Measurements from ENCODE around the gene CRYAB.
"Not testable (repeated sequence)": the region's sequence is repeated elsewhere in the genome, so short reads cannot be mapped to it uniquely, and the experiment has no call there.

CRYAB gene

GRCh38 chr11:111905411-111905810 lies 6.2 kb downstream of the CRYAB start:
- no peak for DNase-seq

- DNase-seq: no peak
Observed at GRCh38 chr11:111886844-111887243, 24.7 kb downstream of the CRYAB start.

DNA sequence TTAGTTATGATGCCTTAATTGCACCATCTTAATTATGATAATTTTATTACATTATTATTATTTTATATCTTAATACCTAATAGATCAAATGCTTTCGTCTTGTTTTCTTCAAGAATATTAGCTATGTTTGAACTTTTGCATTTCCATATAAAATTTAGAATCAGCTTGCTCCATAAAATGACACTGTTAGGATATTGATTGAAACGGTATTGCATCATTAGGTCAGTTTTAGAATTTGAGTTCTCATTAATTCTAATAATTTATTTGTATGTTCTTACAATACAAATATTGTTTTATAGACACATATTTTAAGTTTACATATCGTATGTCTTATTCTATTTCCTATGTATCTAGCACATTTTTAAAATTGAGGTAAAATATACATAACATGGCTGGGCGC lies 25.5 kb downstream of the CRYAB start:
- DNase-seq: no peak

DNA sequence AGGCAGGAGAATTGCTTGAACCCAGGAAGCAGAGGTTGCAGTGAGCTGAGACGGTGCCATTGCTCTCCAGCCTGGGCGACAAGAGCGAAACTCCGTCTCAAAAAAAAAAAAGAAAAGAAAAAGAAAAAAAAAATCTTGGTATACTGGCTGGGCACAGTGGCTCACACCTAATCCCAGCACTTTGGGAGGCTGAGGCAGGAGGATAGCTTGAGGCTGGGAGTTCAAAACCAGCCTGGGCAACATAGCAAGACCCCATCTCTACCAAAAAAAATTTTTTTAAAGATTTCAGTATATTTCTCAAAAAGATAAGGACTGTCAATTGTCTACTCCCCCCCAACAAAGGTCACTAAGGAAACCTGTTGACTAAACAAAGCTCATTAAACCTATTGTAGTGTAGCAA lies 26.5 kb downstream of the CRYAB start:
- not testable (repeated sequence) for DNase-seq

GRCh38 chr11:111882202-111882601 lies 29.4 kb downstream of the CRYAB start:
- no peak for DNase-seq

GRCh38 chr11:111879637-111879960 lies 32.0 kb downstream of the CRYAB start:
- no peak for DNase-seq

- peak; percentile 99 for DNase-seq
Observed at GRCh38 chr11:111878849-111879636, 32.5 kb downstream of the CRYAB start, which contains the start of the genes CFAP68 and FDXACB1. Gene CFAP68, plus strand, starts transcription at chr11:111879541. Its CDS starts 20 bp downstream, at chr11:111879561. Gene FDXACB1, minus strand, starts transcription at chr11:111879165. Its CDS starts 33 bp downstream, at chr11:111879132.

DNA sequence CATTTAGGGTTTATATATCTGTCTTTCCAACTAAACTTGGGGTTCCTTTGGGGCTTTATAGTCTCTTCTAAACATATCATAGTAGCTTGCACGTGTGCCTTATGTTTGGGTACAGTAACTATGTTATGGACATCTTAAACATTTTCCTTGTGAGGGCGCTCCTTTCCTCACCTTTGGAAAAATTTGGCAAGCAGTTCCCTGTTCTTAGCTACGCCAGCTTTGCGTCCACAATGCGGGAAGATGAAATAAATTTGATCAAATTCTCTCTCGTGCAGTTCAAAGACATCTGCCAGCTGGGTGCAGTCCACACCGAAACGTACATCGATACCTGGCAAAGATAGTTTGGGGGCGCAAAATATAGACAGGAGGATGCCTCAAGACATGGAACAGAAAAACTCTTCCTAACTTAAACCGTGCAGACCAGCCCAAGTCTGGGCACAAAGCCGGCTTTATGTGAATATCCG lies 33.2 kb downstream of the CRYAB start:
- peak; percentile 76 for DNase-seq

GRCh38 chr11:111871693-111872161 lies 39.8 kb downstream of the CRYAB start:
- peak; percentile 35 for DNase-seq

DNA sequence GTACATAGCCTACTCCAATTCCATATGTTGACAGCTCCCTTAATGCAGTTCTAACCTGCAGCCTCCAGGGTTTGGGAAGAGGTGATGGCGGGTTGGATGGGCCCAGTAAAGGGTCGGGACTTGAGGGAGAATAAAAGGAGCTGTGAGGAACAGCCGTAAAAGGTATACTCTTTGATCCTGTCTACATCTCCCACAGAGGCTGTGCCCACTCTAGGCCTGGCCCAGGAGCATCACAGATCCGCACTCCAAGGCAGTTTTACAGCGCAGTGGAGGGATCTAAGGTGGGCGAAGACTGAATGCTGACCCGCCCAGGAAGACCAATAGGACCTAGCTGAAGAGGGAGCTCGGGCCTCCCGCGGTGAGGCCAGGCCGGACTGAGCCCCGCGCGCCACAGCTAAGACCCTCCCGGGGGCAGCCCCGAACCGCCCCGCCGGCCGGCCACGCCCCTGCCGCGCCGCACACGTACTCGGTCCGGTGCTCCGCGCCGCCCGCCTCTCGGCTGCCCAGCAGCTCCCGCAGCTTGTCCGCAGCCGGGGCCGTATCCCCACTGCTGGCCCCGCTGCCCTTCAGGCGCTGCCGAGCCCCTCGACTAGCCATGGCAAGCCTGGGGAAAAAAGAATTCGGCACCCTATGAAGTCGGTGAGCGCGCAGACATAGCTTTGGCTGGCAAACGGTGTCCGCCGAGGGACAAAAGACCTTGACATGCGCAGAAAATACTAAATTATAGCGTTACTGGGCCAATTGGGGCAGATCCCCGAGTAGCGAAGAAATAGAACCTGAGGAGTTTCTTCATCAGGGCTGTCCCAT lies 40.5 kb downstream of the CRYAB start, which contains the start of gene ALG9:
Gene ALG9 (minus strand): TSS at position 696 of the 807 bp plus-strand sequence. CDS start 99 bp downstream, at position 597.
- DNase-seq: peak; percentile 70

DNA sequence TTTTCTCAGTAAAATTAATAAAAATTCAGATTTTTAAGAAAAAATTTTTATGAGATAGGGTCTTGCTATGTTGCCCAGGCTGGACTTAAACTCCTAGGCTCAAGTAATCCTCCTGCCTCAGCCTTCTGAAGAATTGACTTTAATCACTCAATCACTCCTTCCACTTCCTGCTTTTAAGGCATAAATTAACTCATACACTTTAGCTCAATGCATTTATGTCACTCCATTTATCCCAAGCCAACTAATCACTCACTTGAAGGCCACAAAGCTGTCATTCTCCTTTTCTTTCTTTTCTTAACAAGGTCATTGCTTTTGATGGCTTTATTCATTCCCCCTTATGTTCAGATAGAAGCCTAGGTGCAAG lies 41.1 kb downstream of the CRYAB start:
- DNase-seq: no peak

GRCh38 chr11:111870113-111870512 lies 41.5 kb downstream of the CRYAB start:
- DNase-seq: no peak

DNA sequence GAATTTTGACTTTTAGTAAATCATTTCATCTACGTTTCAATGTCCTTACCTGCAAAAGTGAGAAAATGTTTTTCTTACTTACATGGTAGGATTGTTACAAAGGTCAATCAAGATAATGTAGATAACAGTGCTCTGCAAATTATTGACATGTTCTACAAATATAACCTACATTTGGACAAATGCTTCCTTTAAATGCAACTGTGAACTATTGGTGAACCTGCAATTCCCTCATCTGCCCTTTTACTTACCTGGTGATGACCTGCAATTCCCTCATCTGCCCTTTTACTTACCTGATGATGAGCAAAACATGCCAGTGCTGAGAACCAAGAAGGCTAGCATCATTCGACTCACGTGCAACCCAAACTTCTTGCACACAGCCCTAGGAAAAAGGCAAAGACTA lies 51.3 kb downstream of the CRYAB start:
- no peak for DNase-seq
